HepG2 (cell line): ENCODE data around the gene TBC1D16.

Experiments
- ARNTL ChIP-seq: sonication (generic); formaldehyde crosslinking; IDR thresholded peaks from 2 replicates; pipeline ENCODE4 v1.4.0; 2020; ENCODE audit warnings: mild to moderate bottlenecking, missing genetic modification reagents
- CTCF ChIP-seq: sonication (generic); formaldehyde crosslinking; IDR thresholded peaks from 2 replicates; pipeline ENCODE4 v1.5.0; 2020; ENCODE audit warnings: mild to moderate bottlenecking, missing genetic modification reagents, moderate library complexity
- FOXP4 ChIP-seq: sonication (generic); formaldehyde crosslinking; IDR thresholded peaks from 2 replicates; pipeline ENCODE4 v1.4.0; 2020; ENCODE audit warnings: missing genetic modification reagents
- MAF1 ChIP-seq: sonication (generic); formaldehyde crosslinking; IDR thresholded peaks from 2 replicates; pipeline ENCODE4 v1.5.0; 2020; ENCODE audit warnings: missing genetic modification reagents, borderline replicate concordance
- NFE2L1 ChIP-seq: sonication (generic); formaldehyde crosslinking; IDR thresholded peaks from 2 replicates; pipeline ENCODE4 v1.4.0; 2020; ENCODE audit warnings: missing genetic modification reagents, mild to moderate bottlenecking, borderline replicate concordance
- RERE ChIP-seq: IDR thresholded peaks from 2 replicates; pipeline ENCODE4 v1.6.1; 2016; ENCODE audit warnings: low read depth, missing genetic modification reagents, missing compliant biosample characterization
- SNRNP70 ChIP-seq: fragments of 200-400 bp; formaldehyde crosslinking; IDR thresholded peaks from 2 replicates; pipeline ENCODE4 v1.6.1; 2017; ENCODE audit warnings: mild to moderate bottlenecking, low read depth, low read length, moderate library complexity
- ZBTB26 ChIP-seq: IDR thresholded peaks from 2 replicates; pipeline ENCODE4 v1.6.1; 2016; ENCODE audit warnings: missing compliant biosample characterization, missing genetic modification reagents, borderline replicate concordance
- ZFY ChIP-seq: sonication (generic); formaldehyde crosslinking; IDR thresholded peaks from 2 replicates; pipeline ENCODE4 v1.4.0; 2020; ENCODE audit warnings: missing genetic modification reagents
- ZNF17 ChIP-seq: sonication (generic); formaldehyde crosslinking; IDR thresholded peaks from 2 replicates; pipeline ENCODE4 v1.5.0; 2020; ENCODE audit warnings: mild to moderate bottlenecking, missing genetic modification reagents
- ZNF704 ChIP-seq: sonication (generic); formaldehyde crosslinking; IDR thresholded peaks from 2 replicates; pipeline ENCODE4 v1.8.1; 2023; ENCODE audit warnings: mild to moderate bottlenecking, inconsistent platforms, moderate library complexity, missing genetic modification reagents, borderline replicate concordance
- ZNF768 ChIP-seq: sonication (generic); formaldehyde crosslinking; IDR thresholded peaks from 2 replicates; pipeline ENCODE4 v1.4.0; 2020; ENCODE audit warnings: missing genetic modification reagents
- ZSCAN20 ChIP-seq: sonication (generic); formaldehyde crosslinking; IDR thresholded peaks from 2 replicates; pipeline ENCODE4 v1.4.0; 2020; ENCODE audit warnings: missing genetic modification reagents, mild to moderate bottlenecking, borderline replicate concordance

- TF ChIP-seq ARNTL (CRISPR knock-in tag), result no peak
- no peak for TF ChIP-seq RERE (CRISPR knock-in tag)
- no peak for TF ChIP-seq MAF1
- no peak for TF ChIP-seq FOXP4 (CRISPR knock-in tag)
- no peak for TF ChIP-seq ZFY (CRISPR knock-in tag)
- TF ChIP-seq SNRNP70, result no peak
- no peak for TF ChIP-seq ZNF768 (CRISPR knock-in tag)
- TF ChIP-seq CTCF (CRISPR knock-in tag), result no peak
- no peak for TF ChIP-seq ZNF704 (CRISPR knock-in tag)
- TF ChIP-seq NFE2L1, result no peak
- TF ChIP-seq ZNF17 (CRISPR knock-in tag), result no peak
- TF ChIP-seq ZBTB26, result no peak
- TF ChIP-seq ZSCAN20 (CRISPR knock-in tag), result no peak
These were observed 25.7 kb upstream of the TBC1D16 start for GRCh38 chr17:80061421-80061820.
